ENCODE results near the gene GALK1. TPM values are rescaled to one million over a fixed set of nuclear protein-coding genes. Genes with fewer than 3 reads are reported as not detected.

Gene GALK1
- total and polyA plus RNA-seq, 2 donors from 2014 or later = 34.5 to 105 TPM

DNA sequence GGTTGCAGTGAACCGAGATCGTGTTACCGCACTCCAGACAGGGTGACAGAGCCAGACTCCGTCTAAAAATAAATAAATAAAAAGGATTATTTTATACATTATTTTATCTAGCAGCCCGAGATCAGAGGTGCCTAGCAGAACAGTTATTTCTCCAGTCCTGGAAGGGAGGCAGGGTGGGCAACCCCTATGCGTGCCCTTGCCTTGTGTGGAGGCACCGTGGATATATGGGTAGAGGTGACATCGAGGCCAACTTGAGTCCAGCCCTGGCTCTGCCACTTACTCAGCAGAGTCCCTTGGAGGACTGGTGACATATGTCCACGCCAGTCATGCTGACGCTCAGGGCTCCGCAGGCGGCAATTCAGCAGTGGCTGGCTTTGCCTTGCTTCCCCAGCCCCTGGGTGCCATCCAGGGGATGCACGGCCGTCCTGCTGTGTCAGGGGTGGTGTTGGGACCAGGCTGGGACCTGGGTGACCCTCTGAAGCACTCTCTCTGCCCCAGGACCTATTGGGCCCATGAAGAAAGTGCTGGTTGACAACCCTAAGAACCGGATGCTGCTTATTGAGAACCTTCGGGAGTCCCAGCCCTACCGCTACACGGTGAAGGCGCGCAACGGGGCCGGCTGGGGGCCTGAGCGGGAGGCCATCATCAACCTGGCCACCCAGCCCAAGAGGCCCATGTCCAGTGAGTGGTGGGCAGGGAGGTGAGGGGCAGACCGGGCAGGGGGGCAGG is 13.2 kb downstream of the GALK1 start:
- Histone ChIP-seq H3K36me3 (ENCODE audit: control insufficient read depth in 2 of 3, insufficient read depth in 3 of 3, low read length in 3 of 3) (no peaks in the 10 kb centered on the region), H3K9ac (ENCODE audit: low read length in 3 of 3) (no peak overlapping the region), H3K4me1 (ENCODE audit: control insufficient read depth in 2 of 3, insufficient read depth in 2 of 3, low read depth in 1 of 3, low read length in 3 of 3) (peaks cover 2 to 18% (median 10%) of the 10 kb centered on the region in 3 donors), H3K27me3 (ENCODE audit: control insufficient read depth, insufficient read depth, low read length) (no peaks in the 10 kb centered on the region), H3K9me3 (ENCODE audit: control insufficient read depth in 2 of 3, insufficient read depth in 1 of 3, low read length in 3 of 3) (no peaks in the 10 kb centered on the region), H3K4me3 (ENCODE audit: low read length in 3 of 3) (no peak overlapping the region), H3K27ac (ENCODE audit: low read depth in 2 of 2, low read length in 2 of 2) (no peak overlapping the region)
- DNase-seq (no peak), FAIRE-seq (no peak)
- TF ChIP-seq, protein P1, sequence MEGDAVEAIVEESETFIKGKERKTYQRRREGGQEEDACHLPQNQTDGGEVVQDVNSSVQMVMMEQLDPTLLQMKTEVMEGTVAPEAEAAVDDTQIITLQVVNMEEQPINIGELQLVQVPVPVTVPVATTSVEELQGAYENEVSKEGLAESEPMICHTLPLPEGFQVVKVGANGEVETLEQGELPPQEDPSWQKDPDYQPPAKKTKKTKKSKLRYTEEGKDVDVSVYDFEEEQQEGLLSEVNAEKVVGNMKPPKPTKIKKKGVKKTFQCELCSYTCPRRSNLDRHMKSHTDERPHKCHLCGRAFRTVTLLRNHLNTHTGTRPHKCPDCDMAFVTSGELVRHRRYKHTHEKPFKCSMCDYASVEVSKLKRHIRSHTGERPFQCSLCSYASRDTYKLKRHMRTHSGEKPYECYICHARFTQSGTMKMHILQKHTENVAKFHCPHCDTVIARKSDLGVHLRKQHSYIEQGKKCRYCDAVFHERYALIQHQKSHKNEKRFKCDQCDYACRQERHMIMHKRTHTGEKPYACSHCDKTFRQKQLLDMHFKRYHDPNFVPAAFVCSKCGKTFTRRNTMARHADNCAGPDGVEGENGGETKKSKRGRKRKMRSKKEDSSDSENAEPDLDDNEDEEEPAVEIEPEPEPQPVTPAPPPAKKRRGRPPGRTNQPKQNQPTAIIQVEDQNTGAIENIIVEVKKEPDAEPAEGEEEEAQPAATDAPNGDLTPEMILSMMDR (IDR thresholded peaks at IDR 0.05; ENCODE audit: borderline replicate concordance, extremely low read depth, insufficient read depth) = no peak
- intact Hi-C loops (cut with DNase I) = no loop called here

DNA sequence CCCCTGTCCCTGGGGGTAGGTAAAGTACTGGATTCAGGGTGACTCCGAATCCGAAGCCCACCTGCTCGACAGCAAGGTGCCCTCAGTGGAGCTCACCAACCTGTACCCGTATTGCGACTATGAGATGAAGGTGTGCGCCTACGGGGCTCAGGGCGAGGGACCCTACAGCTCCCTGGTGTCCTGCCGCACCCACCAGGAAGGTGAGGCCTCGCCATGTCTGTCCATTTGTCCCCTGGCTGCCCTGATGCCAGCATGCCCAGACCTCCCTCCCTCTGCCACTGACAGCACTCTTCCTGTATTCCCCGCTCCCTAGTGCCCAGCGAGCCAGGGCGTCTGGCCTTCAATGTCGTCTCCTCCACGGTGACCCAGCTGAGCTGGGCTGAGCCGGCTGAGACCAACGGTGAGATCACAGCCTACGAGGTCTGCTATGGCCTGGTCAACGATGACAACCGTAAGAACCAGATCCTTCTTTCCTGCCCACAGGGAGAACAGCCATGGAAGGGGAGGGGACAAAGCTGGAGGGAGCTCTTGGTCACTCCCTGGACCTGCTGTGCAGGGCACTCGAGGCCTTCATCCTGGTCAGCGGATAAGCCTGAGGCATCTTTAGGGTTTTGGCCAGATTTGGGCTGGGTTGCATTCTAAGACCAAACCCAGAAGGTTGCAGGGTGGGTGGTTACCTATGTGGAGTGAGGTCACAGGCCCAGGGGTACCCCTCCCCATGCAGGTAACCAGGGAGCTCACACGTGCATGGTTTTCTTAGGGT is 14.2 kb downstream of the GALK1 start:
- Histone ChIP-seq H3K27ac (ENCODE audit: low read depth in 2 of 2, low read length in 2 of 2) (peak overlapping the region in 1 of 2 donors; percentile 23), H3K4me3 (ENCODE audit: low read length in 3 of 3) (no peak overlapping the region), H3K4me1 (ENCODE audit: control insufficient read depth in 2 of 3, insufficient read depth in 2 of 3, low read depth in 1 of 3, low read length in 3 of 3) (peaks cover 2 to 16% (median 10%) of the 10 kb centered on the region in 3 donors), H3K9ac (ENCODE audit: low read length in 3 of 3) (no peak overlapping the region), H3K36me3 (ENCODE audit: control insufficient read depth in 2 of 3, insufficient read depth in 3 of 3, low read length in 3 of 3) (no peaks in the 10 kb centered on the region), H3K27me3 (ENCODE audit: control insufficient read depth, insufficient read depth, low read length) (no peaks in the 10 kb centered on the region), H3K9me3 (ENCODE audit: control insufficient read depth in 2 of 3, insufficient read depth in 1 of 3, low read length in 3 of 3) (no peaks in the 10 kb centered on the region)
- TF ChIP-seq, protein P1 (IDR thresholded peaks at IDR 0.05; ENCODE audit: borderline replicate concordance, extremely low read depth, insufficient read depth) = no peak
- intact Hi-C loops (cut with DNase I) = no loop called here
- DNase-seq = peak in 1 of 5 donors; percentile 74
- no peak for FAIRE-seq

DNA sequence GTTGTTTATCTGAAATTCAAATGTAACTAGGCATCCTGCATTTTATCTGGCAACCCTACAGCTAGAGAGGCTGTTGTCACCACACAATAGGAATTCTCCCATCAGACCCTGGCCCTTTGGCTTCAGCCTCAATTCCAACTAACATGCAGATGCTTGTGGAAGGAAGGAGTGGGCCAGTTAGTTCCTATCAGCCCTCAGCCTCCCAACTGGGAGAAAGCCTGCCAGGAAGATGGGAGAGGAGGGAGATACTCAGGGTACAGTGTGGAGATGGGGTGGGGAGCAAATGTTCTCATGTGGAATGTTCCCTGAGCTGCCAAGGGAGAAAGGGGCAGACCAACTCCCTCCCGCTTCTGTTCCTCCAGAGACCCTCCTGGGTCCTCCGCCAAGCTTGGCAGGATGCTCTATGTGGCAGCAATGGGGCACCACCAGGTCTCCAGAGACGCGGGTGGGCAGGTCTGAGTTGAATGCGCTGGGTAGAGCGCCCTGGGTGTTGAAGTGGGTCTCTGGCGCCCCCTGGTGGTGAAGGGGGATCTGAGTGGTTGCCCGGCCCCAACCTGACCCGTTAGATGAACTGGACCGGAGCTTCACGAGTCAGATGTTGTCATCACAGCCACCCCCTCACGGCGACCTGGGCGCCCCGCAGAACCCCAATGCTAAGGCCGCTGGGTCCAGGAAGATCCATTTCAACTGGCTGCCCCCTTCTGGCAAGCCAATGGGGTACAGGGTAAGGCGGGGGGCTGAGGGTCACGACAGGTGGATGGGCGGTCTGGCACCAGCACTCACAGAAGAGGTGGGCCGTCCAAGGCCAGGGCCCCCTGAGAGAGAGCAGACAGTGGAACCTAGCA is 15.2 kb downstream of the GALK1 start:
- no peaks in the 10 kb centered on the region for H3K27me3 ChIP-seq (ENCODE audit: control insufficient read depth, insufficient read depth, low read length)
- FAIRE-seq = no peak
- intact Hi-C loops (cut with DNase I) = no loop called here

More for the DNA sequence above, 15.2 kb downstream of the GALK1 start:
- peak; percentile 68 to 92 (median 84) for DNase-seq
- peaks cover under 1 to 12% (median 8%) of the 10 kb centered on the region in 3 donors for H3K4me1 ChIP-seq (ENCODE audit: control insufficient read depth in 2 of 3, insufficient read depth in 2 of 3, low read depth in 1 of 3, low read length in 3 of 3)
- TF ChIP-seq, protein P1 (IDR thresholded peaks at IDR 0.05; ENCODE audit: borderline replicate concordance, extremely low read depth, insufficient read depth) = peak; percentile 78
- no peak overlapping the region for H3K4me3 ChIP-seq (ENCODE audit: low read length in 3 of 3)
- no peaks in the 10 kb centered on the region for H3K36me3 ChIP-seq (ENCODE audit: control insufficient read depth in 2 of 3, insufficient read depth in 3 of 3, low read length in 3 of 3)
- no peak overlapping the region for H3K9ac ChIP-seq (ENCODE audit: low read length in 3 of 3)
- no peaks in the 10 kb centered on the region for H3K9me3 ChIP-seq (ENCODE audit: control insufficient read depth in 2 of 3, insufficient read depth in 1 of 3, low read length in 3 of 3)
- no peak overlapping the region for H3K27ac ChIP-seq (ENCODE audit: low read depth in 2 of 2, low read length in 2 of 2)
